Endodermal cell (in vitro differentiated cells): Measurements from ENCODE around the gene REPIN1. TPM values are rescaled to one million over a fixed set of nuclear protein-coding genes. Genes with fewer than 3 reads are reported as not detected.

ENCODE experiments used
- DNase-seq: peaks from one replicate; pipeline ENCODE4 v3.0.0-alpha.2; 2017
- H3K27ac ChIP-seq: 2 replicates; pipeline ENCODE4 v1.5.1; 2013; ENCODE audit warnings: mild to moderate bottlenecking, low read depth, low read length, moderate library complexity
- H3K27me3 ChIP-seq: 2 replicates; pipeline ENCODE4 v1.6.1; 2013; ENCODE audit warnings: mild to moderate bottlenecking, low read length, moderate library complexity; ENCODE audit not compliant: insufficient read depth, control insufficient read depth, poor library complexity, severe bottlenecking
- H3K36me3 ChIP-seq: 2 replicates; pipeline ENCODE4 v1.7.0; 2013; ENCODE audit warnings: mild to moderate bottlenecking, low read length, moderate library complexity; ENCODE audit not compliant: control insufficient read depth, insufficient read depth
- H3K4me1 ChIP-seq: one replicate; pipeline ENCODE4 v1.7.0; 2013; ENCODE audit warnings: low read length; ENCODE audit not compliant: control insufficient read depth, insufficient read depth
- H3K4me3 ChIP-seq: 2 replicates; pipeline ENCODE4 v1.5.1; 2013; ENCODE audit warnings: mild to moderate bottlenecking, low read length, moderate library complexity
- H3K9ac ChIP-seq: 2 replicates; pipeline ENCODE4 v1.6.1; 2013; ENCODE audit warnings: mild to moderate bottlenecking, low read length, moderate library complexity; ENCODE audit not compliant: poor library complexity, severe bottlenecking; ENCODE audit errors: extremely low read depth
- H3K9me3 ChIP-seq: 2 replicates; pipeline ENCODE4 v1.6.1; 2013; ENCODE audit warnings: mild to moderate bottlenecking, low read length, moderate library complexity; ENCODE audit not compliant: control insufficient read depth
- H3K27ac Mint-ChIP-seq: 2 replicates; pipeline ENCODE4 v1.8.0; 2020; ENCODE audit warnings: mixed read lengths
- H3K27me3 Mint-ChIP-seq: 2 replicates; pipeline ENCODE4 v1.8.0; 2021; ENCODE audit warnings: mild to moderate bottlenecking, mixed read lengths; ENCODE audit not compliant: insufficient read depth
- H3K36me3 Mint-ChIP-seq: 2 replicates; pipeline ENCODE4 v1.8.0; 2020; ENCODE audit warnings: low read depth, mixed read lengths
- H3K4me1 Mint-ChIP-seq: 2 replicates; pipeline ENCODE4 v1.8.0; 2020; ENCODE audit warnings: mixed read lengths
- H3K4me3 Mint-ChIP-seq: 2 replicates; pipeline ENCODE4 v1.8.0; 2020; ENCODE audit warnings: mild to moderate bottlenecking, moderate library complexity, mixed read lengths
- H3K9me3 Mint-ChIP-seq: 2 replicates; pipeline ENCODE4 v1.8.0; 2020; ENCODE audit warnings: mild to moderate bottlenecking, mixed read lengths
- CTCF ChIP-seq: fragments of 200-600 bp; sonication (generic); conservative IDR thresholded peaks from 2 replicates; pipeline ENCODE4 v1.5.0; 2021; ENCODE audit warnings: antibody characterized with exemption, mild to moderate bottlenecking
- whole genome bisulfite sequencing, 2 experiments: methylation state at CpG; one replicate each; pipeline versions ENCODE4 v1.1.5 to v1.1.7; 2013; ENCODE audit warnings: missing lambda C conversion rate in 2 of 2, mixed read lengths in 1 of 2; ENCODE audit not compliant: insufficient coverage in 1 of 2, insufficient read length in 1 of 2; 5-methylcytosine and 5-hydroxymethylcytosine counted together
- total RNA-seq, 2 donors: library from RNA; stranded (reverse); fragmentation: NEBNext Ultra II Directional in 1 of 2; extraction: Animal tissue kit (Norgen Biotek cat#: 25700) in 1 of 2; gene quantifications; 2 replicates in 1 of 2; 3 replicates in 1 of 2; pipeline ENCODE4 v1.2.1, GENCODE V29; 2021

REPIN1 gene
- total RNA-seq, 2 donors from 2014 or later: 85.4 to 94.4 TPM

- Histone ChIP-seq H3K27ac (no peak overlapping the region), H3K9ac (no peak overlapping the region)
These were observed 5.3 kb upstream of the REPIN1 start for GRCh38 chr7:150363370-150363769.

GRCh38 chr7:150363872-150364271 is 4.8 kb upstream of the REPIN1 start:
- Histone ChIP-seq H3K36me3 (no peaks in the 10 kb centered on the region), H3K9ac (no peak overlapping the region), H3K27me3 (no peaks in the 10 kb centered on the region), H3K9me3 (no peaks in the 10 kb centered on the region), H3K4me3 (no peak overlapping the region), H3K27ac (no peak overlapping the region), H3K4me1 (no peaks in the 10 kb centered on the region)
- H3K27me3 Mint-ChIP-seq: no peaks in the 10 kb centered on the region
- no peaks in the 10 kb centered on the region for H3K9me3 Mint-ChIP-seq
- DNase-seq: no peak
- TF ChIP-seq CTCF: no peak
- H3K4me1 Mint-ChIP-seq: peaks cover 8% of the 10 kb centered on the region
- H3K27ac Mint-ChIP-seq: no peak overlapping the region
- no peaks in the 10 kb centered on the region for H3K36me3 Mint-ChIP-seq
- H3K4me3 Mint-ChIP-seq: no peak overlapping the region
- 91 to 92% methylated on average over 4 to 5 of the region's 5 CpGs for WGBS, 2 experiments

More at GRCh38 chr7:150363370-150363769, 5.3 kb upstream of the REPIN1 start:
- Histone ChIP-seq H3K9me3 (no peaks in the 10 kb centered on the region), H3K4me1 (no peaks in the 10 kb centered on the region), H3K36me3 (no peaks in the 10 kb centered on the region), H3K4me3 (no peak overlapping the region), H3K27me3 (no peaks in the 10 kb centered on the region)
- no peak overlapping the region for H3K4me3 Mint-ChIP-seq
- H3K27ac Mint-ChIP-seq: no peak overlapping the region
- no peak for TF ChIP-seq CTCF
- WGBS, 2 experiments: 98 to 100% methylated on average over 3 to 4 of the region's 4 CpGs
- no peaks in the 10 kb centered on the region for H3K36me3 Mint-ChIP-seq
- DNase-seq: no peak
- H3K27me3 Mint-ChIP-seq: no peaks in the 10 kb centered on the region
- H3K9me3 Mint-ChIP-seq: no peaks in the 10 kb centered on the region
- peaks cover 8% of the 10 kb centered on the region for H3K4me1 Mint-ChIP-seq

- no peak overlapping the region for H3K9ac ChIP-seq
- H3K27me3 ChIP-seq: no peaks in the 10 kb centered on the region
- WGBS, 2 experiments: 85 to 96% methylated on average over 9 to 10 of the region's 10 CpGs
- DNase-seq: no peak
- no peak overlapping the region for H3K27ac ChIP-seq
- Mint-ChIP-seq H3K27ac (no peak overlapping the region), H3K4me1 (peaks cover 16% of the 10 kb centered on the region), H3K36me3 (peaks cover 3% of the 10 kb centered on the region), H3K27me3 (no peaks in the 10 kb centered on the region), H3K4me3 (no peak overlapping the region), H3K9me3 (no peaks in the 10 kb centered on the region)
- H3K4me3 ChIP-seq: no peak overlapping the region
- no peaks in the 10 kb centered on the region for H3K9me3 ChIP-seq
- no peaks in the 10 kb centered on the region for H3K36me3 ChIP-seq
- TF ChIP-seq CTCF: no peak
- H3K4me1 ChIP-seq: peaks cover 3% of the 10 kb centered on the region
These were observed 3.4 kb upstream of the REPIN1 start for GRCh38 chr7:150365194-150365593.
